Measurements from ENCODE around the gene LSM14A. TPM values are rescaled to one million over a fixed set of nuclear protein-coding genes. Genes with fewer than 3 reads are reported as not detected.

The LSM14A gene
- polyA plus RNA-seq, 1 experiment = 79.6 TPM

GRCh38 chr19:34181111-34181864 is 9.0 kb downstream of the LSM14A start:
- Histone ChIP-seq H3K36me3 (ENCODE audit: control insufficient read depth, insufficient read depth, low read length) (peaks cover 2% of the 10 kb centered on the region; the same call in 1 of the 2 replicates), H3K27me3 (ENCODE audit: control insufficient read depth, insufficient read depth, low read length) (no peaks in the 10 kb centered on the region), H3K4me3 (ENCODE audit: low read depth, low read length) (no peak overlapping the region)
- no peak for DNase-seq (ENCODE audit: low read depth)
- TF ChIP-seq CTCF (IDR thresholded peaks at IDR 0.05; ENCODE audit: insufficient read depth, low read depth, low read length) = no peak
- ChIA-PET CTCF (no interaction called here), POLR2A (no interaction called here)

GRCh38 chr19:34182125-34182524 is 9.8 kb downstream of the LSM14A start:
- H3K36me3 ChIP-seq (ENCODE audit: control insufficient read depth, insufficient read depth, low read length) = peaks cover 2% of the 10 kb centered on the region; the same call in 1 of the 2 replicates
- H3K27me3 ChIP-seq (ENCODE audit: control insufficient read depth, insufficient read depth, low read length) = no peaks in the 10 kb centered on the region
- no peak for TF ChIP-seq CTCF (IDR thresholded peaks at IDR 0.05; ENCODE audit: insufficient read depth, low read depth, low read length)
- no peak for DNase-seq (ENCODE audit: low read depth)
- CTCF ChIA-PET = interaction anchor here (0.7 kb wide), 1 partner anchor 1160 kb away, joined by 3 read pairs; no protein-coding TSS in a partner anchor
- POLR2A ChIA-PET = no interaction called here
- H3K4me3 ChIP-seq (ENCODE audit: low read depth, low read length) = no peak overlapping the region

- H3K4me3 ChIP-seq (ENCODE audit: low read depth, low read length) = no peak overlapping the region
- CTCF ChIA-PET = interaction anchor here (1.1 to 1.2 kb wide), 2 partner anchors 35 kb away, joined by 3 to 4 read pairs; no protein-coding TSS in a partner anchor
- DNase-seq (ENCODE audit: low read depth) = peak; percentile 37
- no peaks in the 10 kb centered on the region for H3K27me3 ChIP-seq (ENCODE audit: control insufficient read depth, insufficient read depth, low read length)
- H3K36me3 ChIP-seq (ENCODE audit: control insufficient read depth, insufficient read depth, low read length) = peaks cover 2% of the 10 kb centered on the region; the same call in 1 of the 2 replicates
- POLR2A ChIA-PET = no interaction called here
- no peak for TF ChIP-seq CTCF (IDR thresholded peaks at IDR 0.05; ENCODE audit: insufficient read depth, low read depth, low read length)
Measured at GRCh38 chr19:34184880-34185491, 12.7 kb downstream of the LSM14A start.

GRCh38 chr19:34186205-34186604 is 13.9 kb downstream of the LSM14A start:
- no peak for DNase-seq (ENCODE audit: low read depth)
- no peak for TF ChIP-seq CTCF (IDR thresholded peaks at IDR 0.05; ENCODE audit: insufficient read depth, low read depth, low read length)
- Histone ChIP-seq H3K27me3 (ENCODE audit: control insufficient read depth, insufficient read depth, low read length) (no peaks in the 10 kb centered on the region), H3K36me3 (ENCODE audit: control insufficient read depth, insufficient read depth, low read length) (no peaks in the 10 kb centered on the region), H3K4me3 (ENCODE audit: low read depth, low read length) (no peak overlapping the region)
- POLR2A ChIA-PET = no interaction called here
- CTCF ChIA-PET = interaction anchor here (0.8 kb wide), 1 partner anchor 33 kb away, joined by 3 read pairs; no protein-coding TSS in a partner anchor

GRCh38 chr19:34187011-34187410 is 14.7 kb downstream of the LSM14A start:
- no peak for TF ChIP-seq CTCF (IDR thresholded peaks at IDR 0.05; ENCODE audit: insufficient read depth, low read depth, low read length)
- H3K27me3 ChIP-seq (ENCODE audit: control insufficient read depth, insufficient read depth, low read length) = no peaks in the 10 kb centered on the region
- no peak for DNase-seq (ENCODE audit: low read depth)
- no peaks in the 10 kb centered on the region for H3K36me3 ChIP-seq (ENCODE audit: control insufficient read depth, insufficient read depth, low read length)
- CTCF ChIA-PET = interaction anchor here (0.6 to 0.8 kb wide), 2 partner anchors 33 to 900 kb away, joined by 3 to 4 read pairs; no protein-coding TSS in a partner anchor
- no peak overlapping the region for H3K4me3 ChIP-seq (ENCODE audit: low read depth, low read length)
- POLR2A ChIA-PET = no interaction called here
